ENCODE data around the gene THSD4. TPM values are rescaled to one million over a fixed set of nuclear protein-coding genes. Genes with fewer than 3 reads are reported as not detected.
"Not testable (repeated sequence)": the region's sequence is repeated elsewhere in the genome, so short reads cannot be mapped to it uniquely, and the experiment has no call there.

The THSD4 gene
- total and polyA plus RNA-seq, 7 donors, result 1.4 to 7.8 (median 2.2) TPM

DNA sequence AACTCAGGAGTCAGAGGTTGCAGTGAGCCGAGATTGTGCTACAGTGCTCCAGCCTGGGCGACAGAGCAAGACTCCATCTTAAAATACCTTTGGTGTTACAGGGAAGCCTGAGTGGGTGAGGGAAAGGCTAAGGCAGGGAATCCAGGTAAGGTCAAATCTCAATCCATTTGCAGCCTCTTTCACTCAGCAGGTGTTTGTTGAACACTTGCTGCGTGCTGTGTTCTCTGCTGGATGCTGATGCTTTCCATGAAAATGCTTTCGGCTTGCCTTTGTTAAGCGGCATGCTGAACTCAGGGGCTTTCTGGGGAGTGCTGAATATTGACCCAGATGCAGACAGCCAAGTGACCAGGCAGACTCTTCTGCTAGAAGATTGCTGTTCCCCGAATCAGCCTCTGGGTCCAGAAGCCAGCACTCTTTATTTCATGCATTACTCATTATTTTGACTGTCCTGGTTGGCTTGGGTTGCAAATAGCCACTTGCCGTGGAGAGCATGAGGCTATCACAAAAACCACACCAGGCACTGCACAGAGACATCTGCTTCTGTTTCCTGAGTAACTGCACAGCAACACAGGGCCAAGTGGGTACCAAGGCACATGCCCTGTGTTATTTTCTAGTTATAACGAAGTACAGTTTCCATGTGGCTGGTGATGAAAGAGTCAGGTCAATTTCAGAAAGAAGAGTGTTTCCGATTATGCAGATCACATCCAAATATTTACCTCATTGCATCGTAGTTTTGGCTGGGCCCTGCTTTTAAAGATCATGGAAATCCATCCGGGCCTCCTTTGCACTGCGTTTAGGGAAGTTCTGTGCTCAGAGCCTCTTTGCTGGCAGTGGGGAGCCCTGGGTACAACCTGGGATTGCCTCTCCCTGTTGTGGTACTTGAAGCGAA is 88.6 kb downstream of the THSD4 start:
- Histone ChIP-seq H3K36me3 (no peaks in the 10 kb centered on the region), H3K9me3 (no peaks in the 10 kb centered on the region), H3K4me1 (no peaks in the 10 kb centered on the region), H3K27ac (no peak overlapping the region), H3K27me3 (no peaks in the 10 kb centered on the region), H3K4me3 (no peak overlapping the region)
- TF ChIP-seq POLR2AphosphoS5 (IDR thresholded peaks at IDR 0.05), result no peak
- TF ChIP-seq POLR2A (IDR thresholded peaks at IDR 0.05), result no peak
- TF ChIP-seq EP300 (IDR thresholded peaks at IDR 0.05), result no peak
- TF ChIP-seq, protein P1, sequence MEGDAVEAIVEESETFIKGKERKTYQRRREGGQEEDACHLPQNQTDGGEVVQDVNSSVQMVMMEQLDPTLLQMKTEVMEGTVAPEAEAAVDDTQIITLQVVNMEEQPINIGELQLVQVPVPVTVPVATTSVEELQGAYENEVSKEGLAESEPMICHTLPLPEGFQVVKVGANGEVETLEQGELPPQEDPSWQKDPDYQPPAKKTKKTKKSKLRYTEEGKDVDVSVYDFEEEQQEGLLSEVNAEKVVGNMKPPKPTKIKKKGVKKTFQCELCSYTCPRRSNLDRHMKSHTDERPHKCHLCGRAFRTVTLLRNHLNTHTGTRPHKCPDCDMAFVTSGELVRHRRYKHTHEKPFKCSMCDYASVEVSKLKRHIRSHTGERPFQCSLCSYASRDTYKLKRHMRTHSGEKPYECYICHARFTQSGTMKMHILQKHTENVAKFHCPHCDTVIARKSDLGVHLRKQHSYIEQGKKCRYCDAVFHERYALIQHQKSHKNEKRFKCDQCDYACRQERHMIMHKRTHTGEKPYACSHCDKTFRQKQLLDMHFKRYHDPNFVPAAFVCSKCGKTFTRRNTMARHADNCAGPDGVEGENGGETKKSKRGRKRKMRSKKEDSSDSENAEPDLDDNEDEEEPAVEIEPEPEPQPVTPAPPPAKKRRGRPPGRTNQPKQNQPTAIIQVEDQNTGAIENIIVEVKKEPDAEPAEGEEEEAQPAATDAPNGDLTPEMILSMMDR (IDR thresholded peaks at IDR 0.05), result no peak
- 67 to 82% methylated on average over 13 of the region's 13 CpGs for WGBS, 2 donors
- intact Hi-C loops (cut with DNase I), result no loop called here
- no peak for DNase-seq

DNA sequence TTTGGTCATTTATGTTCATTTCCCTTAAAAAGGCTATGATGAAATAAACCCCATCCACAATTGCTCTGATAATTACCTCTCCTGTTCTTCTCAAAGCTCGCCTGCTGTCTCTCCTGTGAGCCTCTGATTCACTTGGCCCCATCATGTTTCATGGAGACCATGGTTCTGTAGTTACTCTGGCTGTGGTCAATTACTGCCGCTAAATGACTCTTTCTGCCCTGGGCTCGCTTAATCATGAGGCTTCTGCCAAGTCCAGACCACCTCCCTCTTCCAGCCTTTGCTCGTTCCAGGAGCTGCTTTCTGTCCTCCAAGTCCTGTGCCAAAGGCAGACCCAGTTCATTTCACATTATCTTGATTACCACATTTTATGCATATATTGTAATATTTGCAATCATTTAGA is 91.9 kb downstream of the THSD4 start:
- intact Hi-C loops (cut with DNase I), result no loop called here
- Histone ChIP-seq H3K36me3 (no peaks in the 10 kb centered on the region), H3K27ac (no peak overlapping the region), H3K4me1 (no peaks in the 10 kb centered on the region), H3K4me3 (no peak overlapping the region), H3K9me3 (no peaks in the 10 kb centered on the region), H3K27me3 (peaks cover 0 to 6% (median 0%) of the 10 kb centered on the region in 3 donors)
- DNase-seq, result no peak
- no peak for TF ChIP-seq EP300 (IDR thresholded peaks at IDR 0.05)
- TF ChIP-seq POLR2A (IDR thresholded peaks at IDR 0.05), result no peak
- no peak for TF ChIP-seq POLR2AphosphoS5 (IDR thresholded peaks at IDR 0.05)
- TF ChIP-seq, protein P1 (IDR thresholded peaks at IDR 0.05), result no peak
- 88 to 92% methylated on average over 4 of the region's 4 CpGs for WGBS, 2 donors

DNA sequence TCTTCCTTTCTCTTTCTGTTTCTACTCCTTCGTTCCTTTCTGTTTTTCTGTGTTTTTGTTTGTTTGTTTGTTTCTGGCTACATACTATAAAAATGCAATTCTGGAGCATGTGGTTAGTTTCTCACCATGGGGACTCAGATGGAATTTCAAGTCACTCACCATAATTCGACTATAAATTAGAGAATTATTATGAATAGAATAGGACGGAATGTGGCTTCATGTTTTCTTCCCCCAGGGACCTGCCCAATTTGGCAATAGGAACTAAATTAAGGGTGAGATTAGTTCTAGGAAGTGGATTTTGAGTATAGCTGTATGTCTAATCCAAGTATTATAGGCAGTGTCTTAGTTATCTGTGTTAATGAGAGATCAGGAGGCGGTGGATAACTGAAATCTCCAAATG is 96.9 kb downstream of the THSD4 start:
- Histone ChIP-seq H3K9me3 (no peaks in the 10 kb centered on the region), H3K4me3 (no peak overlapping the region), H3K4me1 (no peaks in the 10 kb centered on the region), H3K27me3 (peaks cover 0 to 37% (median 23%) of the 10 kb centered on the region in 3 donors), H3K36me3 (no peaks in the 10 kb centered on the region), H3K27ac (no peak overlapping the region)
- no peak for TF ChIP-seq POLR2AphosphoS5 (IDR thresholded peaks at IDR 0.05)
- TF ChIP-seq, protein P1 (IDR thresholded peaks at IDR 0.05), result no peak
- no peak for TF ChIP-seq EP300 (IDR thresholded peaks at IDR 0.05)
- no peak for TF ChIP-seq POLR2A (IDR thresholded peaks at IDR 0.05)
- DNase-seq, result no peak
- intact Hi-C loops (cut with DNase I), result no loop called here
- WGBS, 2 donors, result 85 to 90% methylated on average over 4 of the region's 4 CpGs

DNA sequence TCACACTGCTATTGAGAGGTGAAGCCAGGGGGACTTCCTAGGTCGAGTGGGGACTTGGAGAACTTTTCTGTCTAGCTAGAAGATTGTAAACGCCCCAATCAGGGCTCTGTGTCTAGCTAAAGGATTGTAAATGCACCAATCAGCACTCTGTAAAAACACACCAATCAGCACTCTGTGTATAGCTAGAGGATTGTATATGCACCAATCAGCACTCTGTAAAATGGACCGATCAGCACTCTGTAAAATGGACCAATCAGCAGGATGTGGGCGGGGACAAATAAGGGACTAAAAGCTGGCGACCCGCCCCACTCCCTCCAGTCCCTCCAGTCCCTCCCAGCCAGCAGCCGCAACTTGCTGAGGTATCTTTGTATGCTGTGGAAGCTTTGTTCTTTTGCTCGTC is 98.7 kb downstream of the THSD4 start:
- H3K36me3 ChIP-seq; DNase-seq; intact Hi-C loops (cut with DNase I); H3K9me3 ChIP-seq; H3K4me3 ChIP-seq; H3K27ac ChIP-seq: not testable (repeated sequence)
- Histone ChIP-seq H3K27me3 (peaks cover 0 to 37% (median 23%) of the 10 kb centered on the region in 3 donors), H3K4me1 (peaks cover 0 to 11% (median 9%) of the 10 kb centered on the region in 4 donors)
- 93% methylated on average over 8 of the region's 8 CpGs for WGBS, 2 donors

DNA sequence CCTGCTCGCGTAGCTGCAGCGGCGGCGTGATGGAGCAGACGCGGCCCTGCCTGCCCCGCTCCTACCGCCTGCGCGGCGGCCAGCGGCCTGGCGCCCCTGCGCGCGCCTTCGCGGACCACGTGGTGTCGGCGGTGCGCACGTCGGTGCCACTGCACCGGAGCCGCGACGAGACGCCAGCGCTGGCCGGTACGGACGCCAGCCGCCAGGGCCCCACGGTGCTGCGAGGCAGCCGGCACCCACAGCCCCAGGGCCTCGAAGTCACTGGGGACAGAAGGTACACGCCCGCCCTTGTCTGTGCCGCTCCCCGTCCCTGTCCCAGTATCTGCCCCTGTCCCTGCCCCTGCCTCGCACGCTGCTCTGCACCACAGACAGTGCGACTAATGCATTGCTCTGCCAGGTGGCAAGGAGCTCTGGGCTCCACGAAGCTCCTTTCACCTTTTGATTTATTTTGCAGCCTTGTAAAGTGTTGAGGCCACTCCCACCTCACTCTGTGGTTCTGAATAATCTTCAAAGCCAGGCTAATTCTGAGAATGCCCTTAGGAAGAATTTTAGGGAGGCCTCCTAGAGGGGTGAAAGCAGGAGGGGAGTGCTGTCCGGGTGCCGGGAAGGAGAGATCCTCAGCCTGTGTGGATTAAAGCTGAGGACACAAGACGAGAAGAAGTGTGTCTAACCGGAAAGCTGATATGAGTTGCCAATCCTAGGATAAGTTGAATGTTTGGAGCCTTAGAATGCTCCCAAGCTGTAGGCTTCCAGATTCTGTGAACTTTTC is 100.0 kb downstream of the THSD4 start:
- H3K4me1 ChIP-seq, result peaks cover 0 to 24% (median 21%) of the 10 kb centered on the region in 4 donors
- no peak overlapping the region for H3K27ac ChIP-seq
- peaks cover 0 to 37% (median 23%) of the 10 kb centered on the region in 3 donors for H3K27me3 ChIP-seq
- H3K36me3 ChIP-seq, result no peaks in the 10 kb centered on the region
- no peak for DNase-seq
- 71 to 88% methylated on average over 51 of the region's 51 CpGs for WGBS, 2 donors
- intact Hi-C loops (cut with DNase I), result no loop called here
- TF ChIP-seq, protein P1 (IDR thresholded peaks at IDR 0.05), result no peak
- no peak for TF ChIP-seq EP300 (IDR thresholded peaks at IDR 0.05)
- no peak for TF ChIP-seq POLR2AphosphoS5 (IDR thresholded peaks at IDR 0.05)
- TF ChIP-seq POLR2A (IDR thresholded peaks at IDR 0.05), result no peak
- H3K4me3 ChIP-seq, result no peak overlapping the region
- no peaks in the 10 kb centered on the region for H3K9me3 ChIP-seq

Measured in sigmoid colon (tissue), 7 donors.